Stimulated activated CD4-positive, alpha-beta T cell treated with anti-CD3 and anti-CD28 coated beads, Interleukin-1b, Interleukin-23, amount 100 ng/mL, for 1 hour (primary cell): ENCODE results near the gene VPS39.

Source experiments
- DNase-seq, 2 donors: peaks; one replicate each; pipeline ENCODE4 v3.0.0-alpha.2; 2020; ENCODE audit warnings: low read depth in 2 of 2

The VPS39 gene

DNA sequence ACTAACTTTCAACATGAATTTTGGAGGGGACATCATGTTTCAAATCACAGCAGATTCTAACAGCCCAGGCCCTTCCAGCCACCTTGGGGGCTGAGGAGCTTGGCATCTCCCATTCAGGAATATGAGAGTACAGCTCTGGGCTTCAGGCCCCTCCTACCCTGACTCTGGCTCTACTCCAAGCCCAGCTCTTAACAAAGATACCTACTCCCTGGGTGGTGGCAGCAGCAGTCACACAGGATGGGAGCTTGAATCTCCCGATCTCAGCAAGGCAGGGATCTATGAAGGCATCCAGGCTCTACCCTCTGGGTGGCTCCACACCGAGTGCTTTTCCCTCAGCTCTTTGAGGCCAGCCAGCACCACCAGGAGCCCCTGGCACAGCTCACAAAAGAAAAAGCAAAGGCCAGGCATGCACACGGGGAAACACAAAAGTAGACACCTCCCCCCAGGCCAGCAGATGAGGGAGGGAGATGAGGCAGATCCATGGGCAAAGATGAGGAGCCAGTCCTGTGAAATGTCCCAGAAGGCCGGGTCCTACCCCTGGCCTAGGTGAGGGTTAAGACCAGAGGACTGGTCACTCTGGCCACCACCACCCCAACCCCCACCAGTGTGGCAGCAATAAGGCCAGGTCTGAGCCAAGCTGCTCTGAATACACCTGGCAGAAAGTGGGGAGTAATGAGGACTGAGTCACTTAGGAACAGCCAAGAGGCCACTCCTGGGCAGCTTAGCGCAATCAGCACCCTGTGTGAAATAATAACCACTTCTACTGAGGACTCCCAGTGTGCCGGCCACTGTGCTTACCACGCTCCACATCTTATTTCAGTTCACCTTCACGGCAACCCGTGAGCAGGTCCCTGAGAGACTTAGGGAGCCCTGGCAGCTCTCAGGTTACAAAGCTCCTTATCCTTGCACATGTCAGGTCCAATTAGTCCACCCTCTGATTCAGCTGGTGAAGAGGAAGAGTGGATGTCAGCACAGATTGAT is 76.0 kb downstream of the VPS39 start:
- DNase-seq: no peak

DNA sequence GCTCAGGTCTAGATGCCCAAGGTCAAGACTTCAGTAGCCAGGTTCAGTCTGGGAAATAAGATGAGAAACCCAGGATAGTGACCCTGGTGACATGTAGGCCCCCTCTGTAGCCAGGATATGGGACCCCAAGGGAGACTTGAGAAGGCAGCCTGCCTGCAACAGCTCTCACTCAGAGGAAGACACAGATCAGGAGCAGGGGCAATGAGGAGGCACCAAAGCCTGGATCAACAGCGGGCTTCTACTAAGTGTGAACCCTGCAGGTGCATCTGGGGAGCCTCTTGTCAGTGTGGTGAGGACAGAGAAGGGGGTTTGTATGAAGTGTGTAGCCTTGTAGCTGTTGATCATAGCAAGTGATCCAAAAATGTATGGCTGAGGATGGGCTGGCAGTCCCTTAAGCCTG is 77.1 kb downstream of the VPS39 start:
- no peak for DNase-seq

DNA sequence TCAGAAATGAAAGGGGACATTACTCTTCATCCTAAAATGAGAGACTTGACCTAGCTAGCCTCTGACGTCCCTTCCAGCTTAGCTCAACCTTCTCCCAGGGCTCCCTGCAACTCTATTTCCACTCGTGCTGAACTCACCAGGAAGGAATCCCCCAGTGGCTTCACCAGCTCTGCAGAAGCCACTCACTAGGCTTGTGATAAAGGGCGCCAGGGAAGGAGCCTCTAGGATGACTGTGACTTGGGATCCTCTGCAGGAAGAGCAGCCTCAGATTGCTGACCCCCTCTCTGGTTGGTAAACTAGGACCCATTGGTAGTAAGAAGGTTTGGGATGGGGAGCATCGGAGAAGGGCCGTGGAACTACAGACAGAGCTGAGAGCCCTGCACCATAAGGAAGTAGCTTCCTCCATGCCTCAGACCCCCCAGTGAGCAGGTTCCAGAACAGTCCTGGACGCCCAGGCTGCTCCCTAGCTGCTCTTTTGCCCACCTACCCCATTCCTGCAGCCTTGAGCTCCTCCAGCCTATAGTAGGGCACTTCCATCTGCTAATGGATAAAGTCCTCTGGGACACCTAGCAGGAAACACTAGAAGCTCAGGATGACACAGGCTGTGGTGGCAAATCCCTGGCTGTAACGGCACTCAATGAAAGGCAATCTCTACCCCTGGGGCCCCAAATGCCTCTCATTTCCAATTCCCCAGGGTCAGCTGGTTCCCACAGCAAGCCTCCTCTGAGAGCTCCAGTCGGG is 77.7 kb downstream of the VPS39 start:
- no peak for DNase-seq

DNA sequence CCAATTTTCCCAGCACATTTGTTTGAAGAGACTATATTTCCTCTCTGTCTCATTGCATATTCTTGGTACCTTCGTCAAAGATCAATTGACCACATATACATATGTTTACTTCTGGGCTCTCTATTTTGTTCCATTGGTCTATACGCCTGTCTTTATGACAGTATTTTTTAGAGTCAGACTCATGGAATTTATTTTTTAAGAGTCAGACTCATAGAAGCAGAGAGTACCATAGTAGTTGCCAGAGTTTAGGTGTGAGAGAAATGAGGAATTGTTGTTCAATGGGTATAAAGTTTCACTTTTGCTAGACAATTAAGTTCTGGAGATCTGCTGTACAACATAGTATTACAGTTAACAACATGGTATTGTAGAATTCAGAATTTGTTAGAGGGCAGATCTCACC is 78.7 kb downstream of the VPS39 start:
- no peak for DNase-seq

DNA sequence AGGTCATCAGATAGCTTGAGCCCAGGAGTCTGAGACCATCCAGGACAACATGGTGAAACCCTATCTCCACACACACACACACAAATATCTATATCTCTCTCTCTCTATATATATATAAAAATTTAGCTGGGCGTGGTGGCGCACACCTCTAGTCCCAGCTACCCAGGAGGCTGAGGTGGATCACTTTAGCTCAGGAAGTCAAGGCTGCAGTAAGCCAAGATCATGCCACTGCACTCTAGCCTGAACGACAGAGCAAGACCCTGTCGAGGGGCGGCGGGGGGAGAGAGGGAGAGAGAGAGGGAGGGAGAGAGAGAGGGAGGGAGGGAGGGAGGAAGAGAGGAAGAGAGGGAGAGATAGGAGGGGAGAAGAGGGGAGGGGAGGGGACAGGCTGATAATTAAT is 79.6 kb downstream of the VPS39 start:
- DNase-seq: no peak

DNA sequence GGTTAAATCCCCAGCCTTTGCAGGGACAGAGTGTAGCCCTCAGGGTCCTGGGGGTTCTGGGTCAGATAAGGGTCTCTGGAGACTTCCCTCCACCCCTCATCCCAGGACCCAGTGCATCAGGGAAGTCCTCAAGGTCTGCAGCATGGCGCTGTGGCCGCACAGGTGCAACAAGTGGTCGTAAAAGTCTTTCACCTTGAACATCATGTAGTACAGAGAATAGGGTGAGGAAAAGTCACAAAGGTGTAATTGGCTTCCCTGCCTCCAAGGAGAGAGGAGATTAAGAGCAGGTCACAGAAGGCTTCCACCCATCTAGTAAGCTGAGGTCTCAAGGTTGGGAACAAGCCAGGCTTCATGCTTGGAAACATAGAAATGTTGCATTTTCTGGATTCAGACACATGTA is 84.6 kb downstream of the VPS39 start:
- no peak for DNase-seq

DNA sequence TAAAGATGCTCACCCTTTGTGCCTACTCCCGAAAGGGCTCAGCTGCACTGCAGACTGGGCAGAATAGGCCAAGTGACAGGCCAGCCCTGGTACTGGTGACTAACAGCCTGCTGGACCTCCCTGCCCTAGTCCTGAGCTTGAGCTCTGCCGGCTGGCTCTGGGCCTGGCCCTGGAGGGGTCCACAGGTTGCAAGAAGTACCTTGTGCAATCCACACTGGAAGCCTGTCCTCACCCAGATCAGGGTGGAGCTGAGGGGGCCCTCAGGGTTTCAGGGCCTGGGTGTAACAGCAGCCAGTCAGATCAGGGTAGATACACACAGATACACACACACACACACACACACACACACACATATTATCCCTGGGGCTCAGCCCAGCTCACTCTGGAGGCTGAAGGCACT is 86.4 kb downstream of the VPS39 start:
- DNase-seq: no peak

DNA sequence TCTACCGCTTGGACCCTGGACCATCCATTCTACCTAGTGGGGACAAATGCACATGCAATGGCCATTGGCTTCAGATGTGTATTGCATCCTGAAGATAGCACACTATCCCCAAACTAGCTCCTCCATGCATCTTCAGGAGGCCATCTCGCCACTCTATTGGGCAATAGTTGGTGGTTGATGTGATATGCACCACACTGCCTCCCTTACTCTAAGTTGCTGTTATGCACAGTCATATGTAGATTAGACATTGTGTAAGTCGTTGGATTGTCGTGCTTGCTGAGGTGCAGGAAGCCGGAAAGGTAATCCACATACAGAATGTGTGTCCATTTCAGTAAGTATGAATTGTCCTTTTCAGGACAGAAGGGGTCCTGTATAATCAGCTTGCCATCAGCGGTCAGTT is 87.1 kb downstream of the VPS39 start:
- no peak for DNase-seq

DNA sequence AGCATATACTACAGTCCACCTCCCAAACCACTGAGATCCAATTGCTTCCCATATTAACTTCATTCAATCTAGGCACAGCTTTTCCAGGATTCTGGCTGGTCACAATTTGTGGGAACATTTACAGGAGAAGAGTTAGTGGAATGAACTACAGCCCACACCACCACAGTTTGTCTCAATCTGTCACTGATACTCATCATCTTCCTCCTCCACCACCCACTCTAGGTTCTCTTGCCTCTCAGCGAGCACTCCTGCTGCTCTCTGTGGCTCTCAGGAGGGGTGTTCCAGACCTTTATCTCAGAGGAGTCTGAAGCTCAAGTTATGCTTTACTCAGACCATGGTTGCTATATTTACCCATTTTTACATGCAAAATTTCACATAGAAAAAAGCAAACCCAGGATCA is 87.8 kb downstream of the VPS39 start:
- no peak for DNase-seq

DNA sequence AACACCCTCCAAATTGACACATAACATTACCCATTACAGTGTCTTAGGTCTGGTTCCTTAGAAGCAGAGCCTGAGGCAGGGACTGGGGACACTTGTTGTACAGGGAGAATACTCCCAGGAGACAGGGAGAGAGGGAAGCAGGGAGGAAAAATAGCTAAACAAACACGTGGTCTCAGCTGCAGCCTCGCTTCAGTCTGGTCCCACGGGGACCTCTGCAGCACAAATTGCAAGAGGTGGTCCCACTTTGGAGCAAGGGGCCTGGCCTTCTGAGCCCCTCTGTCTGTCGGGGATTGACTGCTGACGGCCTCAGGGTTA is 88.7 kb downstream of the VPS39 start:
- no peak for DNase-seq

DNA sequence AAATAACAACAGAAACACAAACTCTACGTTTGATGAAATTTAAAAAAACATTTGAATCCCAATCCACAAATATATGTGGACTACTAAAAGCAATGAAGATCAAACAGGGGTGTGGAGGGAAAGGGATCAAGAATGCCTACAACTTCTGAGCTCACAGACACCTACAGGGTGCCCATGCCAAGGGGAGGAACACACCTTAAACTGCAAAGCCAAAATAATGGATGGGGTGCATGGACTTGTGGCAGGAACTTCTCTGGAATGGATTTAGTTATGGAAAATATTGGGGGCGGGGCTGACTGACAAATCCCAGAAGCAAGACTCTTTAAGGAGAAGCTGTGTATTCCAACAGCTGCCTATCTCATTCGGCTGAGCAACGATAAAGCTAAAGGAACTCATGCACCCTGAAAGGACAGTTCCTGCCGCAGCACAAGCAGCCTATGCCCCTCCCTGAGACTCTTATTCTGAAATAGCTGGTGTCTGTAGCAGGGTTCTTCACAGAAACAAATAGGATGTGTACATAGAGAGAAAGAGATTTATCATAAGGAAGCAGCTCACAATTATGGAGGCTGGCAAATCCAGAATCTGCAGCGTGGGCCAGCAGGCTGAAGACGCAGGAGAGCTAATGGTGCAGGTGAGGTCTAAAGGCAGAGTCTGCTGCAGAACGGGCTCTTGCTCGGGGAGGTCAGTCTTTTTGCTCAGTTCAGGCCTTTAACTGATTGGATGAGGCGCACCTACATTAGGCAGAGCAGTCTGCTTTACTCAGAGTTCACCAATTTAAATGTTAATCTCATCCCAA is 89.3 kb downstream of the VPS39 start:
- DNase-seq: no peak

DNA sequence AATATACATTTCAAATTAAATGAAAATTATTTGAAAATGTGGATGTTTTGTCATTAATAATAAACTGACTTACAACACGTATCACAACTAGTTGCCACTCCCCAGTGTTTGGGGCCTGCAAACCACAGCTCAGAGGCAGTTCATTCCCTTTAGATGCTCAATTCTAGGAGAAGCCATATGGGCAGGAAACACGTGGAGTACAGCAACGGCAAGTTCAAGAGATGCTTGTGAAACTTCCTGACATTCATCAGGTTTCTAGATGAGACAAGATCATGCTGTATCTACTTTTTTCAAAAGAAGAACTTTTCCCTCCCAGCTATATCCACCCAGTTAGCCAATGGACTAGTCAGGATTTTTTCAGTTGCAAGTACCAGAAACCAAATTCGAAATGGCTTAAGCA is 96.2 kb downstream of the VPS39 start:
- DNase-seq: no peak

DNA sequence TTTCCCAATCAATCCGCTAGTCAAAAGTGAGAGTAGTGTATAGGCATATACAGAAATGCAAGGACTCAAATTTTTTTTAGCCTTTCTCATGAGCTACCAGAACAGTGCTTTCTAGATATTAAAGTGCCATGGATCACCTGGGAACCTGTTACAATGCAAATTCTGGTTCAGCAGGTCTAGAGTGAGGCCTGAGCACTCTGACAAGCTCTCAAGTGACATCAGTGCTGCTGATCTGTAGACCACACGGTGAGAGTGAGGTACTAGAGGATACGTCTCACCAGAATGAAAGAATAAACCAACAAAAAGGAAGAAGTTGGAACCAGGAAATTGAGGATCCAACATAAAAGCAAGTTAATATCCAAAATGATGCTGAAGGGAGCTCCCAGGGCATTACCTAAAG is 97.7 kb downstream of the VPS39 start:
- no peak for DNase-seq

DNA sequence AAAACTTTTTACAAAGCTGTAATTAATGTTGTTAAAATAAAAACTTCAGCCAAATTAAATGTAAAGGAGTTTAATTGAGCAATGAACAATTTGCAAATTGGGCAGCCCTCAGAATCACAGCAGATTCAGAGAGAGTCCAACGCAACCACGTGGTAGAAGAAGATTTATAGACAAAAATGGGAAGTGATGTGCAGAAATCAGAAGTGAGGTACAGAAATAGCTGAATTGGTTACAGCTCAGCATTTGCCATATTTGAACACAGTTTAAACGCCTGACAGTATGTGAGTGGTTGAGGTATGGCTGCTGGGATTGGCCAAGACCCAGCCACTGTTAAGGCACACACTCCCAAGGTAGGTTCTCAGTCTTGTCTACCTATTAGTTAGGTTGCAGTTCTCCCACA is 99.3 kb downstream of the VPS39 start:
- no peak for DNase-seq
